SK-N-MC (cell line): ENCODE data around the gene RAB40B.

ENCODE experiments used
- EZH2 ChIP-seq: fragments of 200-600 bp; sonication (generic); IDR thresholded peaks from one replicate; pipeline ENCODE4 v1.6.1; 2017; ENCODE audit warnings: antibody characterized with exemption
- FOXP2 ChIP-seq: optimal IDR thresholded peaks from 2 replicates; pipeline ENCODE3; 2011; ENCODE audit warnings: mild to moderate bottlenecking, moderate library complexity; ENCODE audit not compliant: insufficient read depth; ENCODE audit errors: extremely low read length, control extremely low read depth
- POLR2AphosphoS5 ChIP-seq: IDR thresholded peaks from 2 replicates; pipeline ENCODE4 v1.6.1; 2012; ENCODE audit warnings: mild to moderate bottlenecking, low read depth, low read length, borderline replicate concordance

DNA sequence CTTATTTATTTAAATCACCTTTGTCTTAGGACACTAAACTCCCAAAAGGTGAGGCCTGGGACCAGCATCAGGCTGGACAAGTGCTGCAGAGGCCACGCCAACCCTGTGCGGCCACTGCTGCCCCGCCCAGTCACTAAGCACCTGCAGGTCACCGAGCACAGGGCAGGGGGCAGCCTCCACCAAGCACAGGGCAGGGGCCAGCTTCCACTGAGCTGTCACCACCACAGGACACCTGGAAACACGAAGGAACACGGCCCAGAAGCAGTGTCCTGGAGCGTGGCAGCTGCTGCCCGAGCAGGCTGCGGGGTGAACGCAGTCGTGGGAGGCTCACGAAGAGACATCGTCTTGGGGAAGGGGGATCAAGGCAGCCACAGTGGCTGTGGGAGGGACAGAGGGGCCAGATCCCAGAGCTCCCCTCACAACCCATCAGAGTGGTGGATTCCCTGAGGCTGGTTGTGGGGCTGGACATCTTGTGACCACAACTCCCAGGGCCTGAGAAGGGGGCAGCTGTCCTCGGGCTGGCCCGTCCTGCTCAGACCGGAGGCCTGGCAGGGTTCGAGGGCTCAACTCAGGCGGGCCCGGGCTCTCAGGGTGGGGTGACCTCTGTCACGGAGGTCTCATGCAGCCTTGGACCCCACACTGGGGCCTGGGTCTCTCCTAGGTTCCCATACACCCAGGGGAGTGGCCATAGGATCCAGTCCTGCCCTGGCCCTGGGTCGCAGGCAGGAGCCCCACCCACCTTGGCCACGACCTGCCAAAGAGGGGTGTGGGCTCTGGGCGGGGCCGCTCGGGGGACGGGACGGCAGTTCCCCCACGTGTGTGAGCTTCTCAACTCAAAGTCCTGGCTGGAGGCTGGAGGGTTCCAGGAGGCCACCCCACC lies 18.7 kb downstream of the RAB40B start:
- TF ChIP-seq EZH2 = no peak
- TF ChIP-seq POLR2AphosphoS5 = no peak
- TF ChIP-seq FOXP2 = no peak
